CD14-positive monocyte (primary cell): ENCODE results near the gene UGT2A1. TPM values are rescaled to one million over a fixed set of nuclear protein-coding genes. Genes with fewer than 3 reads are reported as not detected.
"Not testable (repeated sequence)": the region's sequence is repeated elsewhere in the genome, so short reads cannot be mapped to it uniquely, and the experiment has no call there.

Experiments used
- DNase-seq, 3 donors: peaks; one replicate each; pipeline ENCODE4 v3.0.0-alpha.2; 2011 to 2022
- H2AFZ ChIP-seq: 2 replicates; pipeline ENCODE4 v1.6.0; 2012; ENCODE audit warnings: mild to moderate bottlenecking, low read depth, low read length, inconsistent platforms; ENCODE audit not compliant: insufficient read depth, poor library complexity, severe bottlenecking
- H3K27ac ChIP-seq, 2 donors: 1 replicate in 1 of 2; 2 replicates in 1 of 2; pipeline ENCODE4 v1.5.1; 2012 to 2013; ENCODE audit warnings: low read length in 2 of 2, control low read depth in 1 of 2, inconsistent platforms in 1 of 2, low read depth in 1 of 2, mild to moderate bottlenecking in 1 of 2
- H3K27me3 ChIP-seq, 2 donors: one replicate each; pipeline versions ENCODE4 v1.6.0 to v1.6.1; 2011 to 2013; ENCODE audit warnings: low read length in 2 of 2; ENCODE audit not compliant: control insufficient read depth in 2 of 2, insufficient read depth in 2 of 2
- H3K36me3 ChIP-seq, 2 donors: replicated peaks in 1 of 2; 1 replicate in 1 of 2; 2 replicates in 1 of 2; pipeline versions ENCODE4 v1.5.1 to v1.6.1; 2012 to 2013; ENCODE audit warnings: low read length in 2 of 2, control low read depth in 1 of 2, inconsistent platforms in 1 of 2, mild to moderate bottlenecking in 1 of 2; ENCODE audit not compliant: insufficient read depth in 2 of 2, control insufficient read depth in 1 of 2
- H3K4me1 ChIP-seq, 2 donors: 1 replicate in 1 of 2; 2 replicates in 1 of 2; pipeline versions ENCODE4 v1.5.1 to v1.6.1; 2012 to 2013; ENCODE audit warnings: low read length in 2 of 2, control low read depth in 1 of 2, inconsistent platforms in 1 of 2, mild to moderate bottlenecking in 1 of 2, moderate library complexity in 1 of 2; ENCODE audit not compliant: insufficient read depth in 2 of 2, control insufficient read depth in 1 of 2
- H3K4me2 ChIP-seq: replicated peaks from 2 replicates; pipeline ENCODE3; 2012; ENCODE audit warnings: low read length, moderate library complexity, mild to moderate bottlenecking; ENCODE audit not compliant: poor library complexity, severe bottlenecking; ENCODE audit errors: extremely low read depth
- H3K4me3 ChIP-seq, 3 experiments: fragments of 200-600 bp in 1 of 3; sonication (generic) in 1 of 3; replicated peaks in 1 of 3; 1 replicate in 2 of 3; 2 replicates in 1 of 3; pipeline ENCODE4 v1.5.1; 2011 to 2013; ENCODE audit warnings: low read length in 3 of 3, mild to moderate bottlenecking in 3 of 3, control low read depth in 2 of 3, low read depth in 2 of 3, inconsistent platforms in 1 of 3, moderate library complexity in 1 of 3
- H3K79me2 ChIP-seq: 2 replicates; pipeline ENCODE4 v1.6.0; 2012; ENCODE audit warnings: mild to moderate bottlenecking, control low read depth, inconsistent platforms, low read length, moderate library complexity; ENCODE audit not compliant: insufficient read depth
- H3K9ac ChIP-seq: 2 replicates; pipeline ENCODE4 v1.6.0; 2017; ENCODE audit warnings: low read length, mild to moderate bottlenecking; ENCODE audit not compliant: insufficient read depth, poor library complexity, severe bottlenecking
- H3K9me3 ChIP-seq, 2 donors: replicated peaks in 1 of 2; 1 replicate in 1 of 2; 2 replicates in 1 of 2; pipeline versions ENCODE4 v1.5.1 to v1.6.1; 2012 to 2013; ENCODE audit warnings: low read length in 2 of 2, control low read depth in 1 of 2; ENCODE audit not compliant: control insufficient read depth in 1 of 2, insufficient read depth in 1 of 2
- H4K20me1 ChIP-seq: 2 replicates; pipeline ENCODE4 v1.6.0; 2012; ENCODE audit warnings: mild to moderate bottlenecking, low read length, control low read depth, moderate library complexity; ENCODE audit not compliant: insufficient read depth
- H3K27ac Mint-ChIP-seq, 7 donors: one replicate each; pipeline ENCODE4 v1.8.0; 2020; ENCODE audit warnings: mild to moderate bottlenecking in 7 of 7, mixed read lengths in 7 of 7, moderate library complexity in 6 of 7, inconsistent platforms in 2 of 7
- H3K27me3 Mint-ChIP-seq, 3 donors: one replicate each; pipeline ENCODE4 v1.8.0; 2021 to 2022; ENCODE audit warnings: low read depth in 3 of 3, mild to moderate bottlenecking in 3 of 3, mixed read lengths in 3 of 3, moderate library complexity in 3 of 3, inconsistent platforms in 1 of 3
- H3K36me3 Mint-ChIP-seq, 2 donors: one replicate each; pipeline ENCODE4 v1.8.0; 2020; ENCODE audit warnings: mixed read lengths in 2 of 2, inconsistent platforms in 1 of 2, mild to moderate bottlenecking in 1 of 2
- H3K4me1 Mint-ChIP-seq: one replicate; pipeline ENCODE4 v1.8.0; 2020; ENCODE audit warnings: mild to moderate bottlenecking, mixed read lengths
- H3K4me3 Mint-ChIP-seq, 2 donors: one replicate each; pipeline ENCODE4 v1.8.0; 2020; ENCODE audit warnings: mild to moderate bottlenecking in 2 of 2, mixed read lengths in 2 of 2, moderate library complexity in 1 of 2
- H3K9me3 Mint-ChIP-seq, 7 donors: one replicate each; pipeline ENCODE4 v1.8.0; 2020 to 2022; ENCODE audit warnings: mixed read lengths in 7 of 7, mild to moderate bottlenecking in 6 of 7, moderate library complexity in 6 of 7, inconsistent platforms in 2 of 7
- CTCF ChIP-seq: fragments of 200-600 bp; IDR thresholded peaks from one replicate; pipeline ENCODE4 v1.8.0; 2022; ENCODE audit warnings: antibody characterized with exemption, mild to moderate bottlenecking
- WGBS: methylation state at CpG from one replicate; pipeline ENCODE4 v1.1.5; 2013; ENCODE audit warnings: missing lambda C conversion rate; ENCODE audit not compliant: insufficient coverage; 5-methylcytosine and 5-hydroxymethylcytosine counted together
- intact Hi-C, 2 donors: fragments of 100-400 bp; cut with micrococcal nuclease; formaldehyde crosslinking; loops; one replicate each; pipeline versions ENCODE4 v1.15.0 to v1.15.1; 2023
- polyA plus RNA-seq, 3 donors: library from polyadenylated mRNA; depleted of rRNA in 1 of 3; unstranded in 2 of 3; stranded (reverse) in 1 of 3; fragments of 300-500 nt in 2 of 3; fragments of >200 nt in 1 of 3; fragmentation: Illumina TruSeq in 2 of 3; gene quantifications; 1 replicate in 2 of 3; 2 replicates in 1 of 3; pipeline ENCODE4 v1.2.3, GENCODE V29; 2012 to 2021

The UGT2A1 gene
- polyA plus RNA-seq, 3 donors = not detected

- Histone ChIP-seq H3K4me2 (no peak overlapping the region), H2AFZ (no peak overlapping the region), H3K9me3 (peaks cover 0 to 2% of the 10 kb centered on the region in 2 donors), H3K9ac (no peak overlapping the region), H3K36me3 (no peaks in the 10 kb centered on the region), H4K20me1 (no peaks in the 10 kb centered on the region), H3K4me3 (no peak overlapping the region), H3K79me2 (no peaks in the 10 kb centered on the region), H3K27me3 (no peaks in the 10 kb centered on the region), H3K27ac (no peak overlapping the region), H3K4me1 (no peaks in the 10 kb centered on the region)
- Mint-ChIP-seq H3K36me3 (no peaks in the 10 kb centered on the region), H3K27ac (no peak overlapping the region), H3K4me3 (no peak overlapping the region), H3K9me3 (peaks cover 0 to 15% (median 6%) of the 10 kb centered on the region in 7 donors), H3K27me3 (peaks cover 1 to 6% (median 2%) of the 10 kb centered on the region in 3 donors), H3K4me1 (no peaks in the 10 kb centered on the region)
- intact Hi-C loops = no loop called here
- TF ChIP-seq CTCF = no peak
- no peak for DNase-seq
Measured at GRCh38 chr4:69668680-69669079, 15.6 kb upstream of the UGT2A1 start.

- H4K20me1 ChIP-seq, H3K9me3 ChIP-seq, H3K4me3 Mint-ChIP-seq, H3K27me3 ChIP-seq, H3K4me3 ChIP-seq, H3K27me3 Mint-ChIP-seq, H3K79me2 ChIP-seq, H3K4me1 ChIP-seq, DNase-seq, H3K9ac ChIP-seq, H2AFZ ChIP-seq, intact Hi-C loops, H3K36me3 Mint-ChIP-seq, H3K36me3 ChIP-seq, H3K4me1 Mint-ChIP-seq, H3K4me2 ChIP-seq, H3K27ac ChIP-seq, H3K27ac Mint-ChIP-seq: not testable (repeated sequence)
- H3K9me3 Mint-ChIP-seq = peaks cover 1 to 19% (median 6%) of the 10 kb centered on the region in 7 donors
- 94% methylated on average over 12 of the region's 22 CpGs for WGBS
Measured at GRCh38 chr4:69664009-69664408, 11.0 kb upstream of the UGT2A1 start.

- H3K4me1 ChIP-seq = not testable (repeated sequence)
Measured at GRCh38 chr4:69661130-69661803, 8.2 kb upstream of the UGT2A1 start.

More at GRCh38 chr4:69661130-69661803, 8.2 kb upstream of the UGT2A1 start:
- H3K36me3 ChIP-seq, H3K27ac ChIP-seq, H2AFZ ChIP-seq, H3K27ac Mint-ChIP-seq, H3K27me3 Mint-ChIP-seq, H3K4me2 ChIP-seq, H4K20me1 ChIP-seq, intact Hi-C loops, H3K9me3 ChIP-seq, DNase-seq, H3K4me1 Mint-ChIP-seq, H3K9ac ChIP-seq, H3K36me3 Mint-ChIP-seq, H3K27me3 ChIP-seq, H3K4me3 ChIP-seq, H3K4me3 Mint-ChIP-seq, H3K79me2 ChIP-seq: not testable (repeated sequence)
- 83% methylated on average over 3 of the region's 4 CpGs for WGBS
- peaks cover 2 to 17% (median 8%) of the 10 kb centered on the region in 7 donors for H3K9me3 Mint-ChIP-seq
